ENCODE measurements around the gene S100A3.
A peak's percentile ranks its signal among the peaks of the same experiment; 100 is the strongest.
"Not testable (repeated sequence)": the region's sequence is repeated elsewhere in the genome, so short reads cannot be mapped to it uniquely, and the experiment has no call there.

S100A3 gene

DNA sequence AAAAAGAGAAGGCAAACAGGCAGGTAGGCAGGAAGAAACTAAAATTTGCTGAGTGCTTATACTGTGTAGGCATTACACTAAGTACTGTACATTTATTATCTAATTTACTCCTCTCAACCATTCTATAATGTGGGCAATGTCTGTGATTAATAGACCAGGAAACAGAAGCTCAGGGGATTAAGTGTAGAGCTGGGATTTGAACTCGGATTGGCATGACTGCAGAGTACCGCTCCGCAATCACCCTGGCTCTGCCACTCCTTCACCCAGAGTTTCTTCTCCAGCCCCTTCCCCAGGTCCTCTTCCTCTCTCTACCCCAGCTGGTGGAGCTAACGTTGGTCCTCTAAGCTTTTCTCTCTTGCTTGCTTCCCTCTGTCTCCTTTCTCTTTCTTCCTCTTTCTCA, 28.1 kb upstream of the S100A3 start:
- DNase-seq: no peak
- ATAC-seq: no peak
- Mint-ChIP-seq H3K4me3 (no peak overlapping the region), H3K4me1 (peaks cover 19% of the 10 kb centered on the region), H3K27me3 (peaks cover 17% of the 10 kb centered on the region), H3K36me3 (ENCODE audit: low read depth) (no peaks in the 10 kb centered on the region), H3K9me3 (no peaks in the 10 kb centered on the region), H3K27ac (no peak overlapping the region)

GRCh38 chr1:153575497-153575896, 26.4 kb upstream of the S100A3 start:
- H3K4me3 Mint-ChIP-seq; H3K36me3 Mint-ChIP-seq (ENCODE audit: low read depth); H3K9me3 Mint-ChIP-seq; H3K27ac Mint-ChIP-seq; ATAC-seq; DNase-seq: not testable (repeated sequence)
- H3K27me3 Mint-ChIP-seq: peaks cover 22% of the 10 kb centered on the region
- H3K4me1 Mint-ChIP-seq: peaks cover 26% of the 10 kb centered on the region

- H3K4me1 Mint-ChIP-seq: peaks cover 26% of the 10 kb centered on the region
- H3K4me3 Mint-ChIP-seq; H3K36me3 Mint-ChIP-seq (ENCODE audit: low read depth); H3K27ac Mint-ChIP-seq; ATAC-seq; H3K9me3 Mint-ChIP-seq; DNase-seq: not testable (repeated sequence)
- peaks cover 24% of the 10 kb centered on the region for H3K27me3 Mint-ChIP-seq
Measured at GRCh38 chr1:153575081-153575491, 26.0 kb upstream of the S100A3 start.

- DNase-seq: no peak
- peaks cover 37% of the 10 kb centered on the region for H3K4me1 Mint-ChIP-seq
- no peak for ATAC-seq
- H3K9me3 Mint-ChIP-seq: no peaks in the 10 kb centered on the region
- no peak overlapping the region for H3K4me3 Mint-ChIP-seq
- peaks cover 22% of the 10 kb centered on the region for H3K27me3 Mint-ChIP-seq
- H3K27ac Mint-ChIP-seq: peak overlapping the region; percentile 80
- H3K36me3 Mint-ChIP-seq (ENCODE audit: low read depth): no peaks in the 10 kb centered on the region
Measured at GRCh38 chr1:153573351-153573750, 24.3 kb upstream of the S100A3 start.

GRCh38 chr1:153572569-153573015, 23.5 kb upstream of the S100A3 start:
- ATAC-seq (peak; percentile 87), DNase-seq (peak; percentile 59)
- no peak overlapping the region for H3K4me3 Mint-ChIP-seq
- H3K27ac Mint-ChIP-seq: peak overlapping the region; percentile 80
- H3K27me3 Mint-ChIP-seq: peaks cover 16% of the 10 kb centered on the region
- H3K4me1 Mint-ChIP-seq: peaks cover 45% of the 10 kb centered on the region
- H3K36me3 Mint-ChIP-seq (ENCODE audit: low read depth): no peaks in the 10 kb centered on the region
- H3K9me3 Mint-ChIP-seq: no peaks in the 10 kb centered on the region

GRCh38 chr1:153571706-153572105, 22.6 kb upstream of the S100A3 start:
- no peaks in the 10 kb centered on the region for H3K36me3 Mint-ChIP-seq (ENCODE audit: low read depth)

GRCh38 chr1:153570874-153571273, 21.8 kb upstream of the S100A3 start:
- ATAC-seq (no peak), DNase-seq (no peak)
- Mint-ChIP-seq H3K27ac (no peak overlapping the region), H3K36me3 (ENCODE audit: low read depth) (no peaks in the 10 kb centered on the region), H3K9me3 (no peaks in the 10 kb centered on the region), H3K4me3 (no peak overlapping the region), H3K27me3 (peaks cover 10% of the 10 kb centered on the region), H3K4me1 (peaks cover 59% of the 10 kb centered on the region)

More at GRCh38 chr1:153571706-153572105, 22.6 kb upstream of the S100A3 start:
- Mint-ChIP-seq H3K4me3 (no peak overlapping the region), H3K4me1 (peaks cover 52% of the 10 kb centered on the region), H3K9me3 (no peaks in the 10 kb centered on the region), H3K27ac (peak overlapping the region; percentile 80), H3K27me3 (peaks cover 10% of the 10 kb centered on the region)
- DNase-seq: no peak
- no peak for ATAC-seq

DNA sequence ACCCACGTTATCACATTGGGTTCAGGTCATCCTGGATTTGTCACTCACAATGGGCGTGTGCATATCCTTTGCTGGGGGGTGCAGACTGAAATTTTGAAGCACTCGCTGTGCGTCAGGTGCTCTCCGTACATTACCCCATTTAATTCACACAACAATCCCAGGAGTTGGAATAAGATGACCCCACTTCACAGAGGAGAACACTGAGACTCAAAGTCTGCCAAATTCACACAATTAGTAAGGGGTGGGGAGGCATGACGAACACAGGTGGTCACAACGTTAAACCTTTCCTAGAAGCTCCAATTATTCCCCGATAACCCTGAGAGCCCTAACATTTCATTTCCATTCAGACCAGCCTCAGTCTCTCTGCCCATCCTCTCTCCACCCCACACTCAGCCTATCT, 20.4 kb upstream of the S100A3 start:
- no peak for ATAC-seq
- DNase-seq: no peak
- Mint-ChIP-seq H3K4me3 (no peak overlapping the region), H3K4me1 (peaks cover 70% of the 10 kb centered on the region), H3K9me3 (no peaks in the 10 kb centered on the region), H3K27me3 (peaks cover 10% of the 10 kb centered on the region), H3K36me3 (ENCODE audit: low read depth) (no peaks in the 10 kb centered on the region), H3K27ac (no peak overlapping the region)

DNA sequence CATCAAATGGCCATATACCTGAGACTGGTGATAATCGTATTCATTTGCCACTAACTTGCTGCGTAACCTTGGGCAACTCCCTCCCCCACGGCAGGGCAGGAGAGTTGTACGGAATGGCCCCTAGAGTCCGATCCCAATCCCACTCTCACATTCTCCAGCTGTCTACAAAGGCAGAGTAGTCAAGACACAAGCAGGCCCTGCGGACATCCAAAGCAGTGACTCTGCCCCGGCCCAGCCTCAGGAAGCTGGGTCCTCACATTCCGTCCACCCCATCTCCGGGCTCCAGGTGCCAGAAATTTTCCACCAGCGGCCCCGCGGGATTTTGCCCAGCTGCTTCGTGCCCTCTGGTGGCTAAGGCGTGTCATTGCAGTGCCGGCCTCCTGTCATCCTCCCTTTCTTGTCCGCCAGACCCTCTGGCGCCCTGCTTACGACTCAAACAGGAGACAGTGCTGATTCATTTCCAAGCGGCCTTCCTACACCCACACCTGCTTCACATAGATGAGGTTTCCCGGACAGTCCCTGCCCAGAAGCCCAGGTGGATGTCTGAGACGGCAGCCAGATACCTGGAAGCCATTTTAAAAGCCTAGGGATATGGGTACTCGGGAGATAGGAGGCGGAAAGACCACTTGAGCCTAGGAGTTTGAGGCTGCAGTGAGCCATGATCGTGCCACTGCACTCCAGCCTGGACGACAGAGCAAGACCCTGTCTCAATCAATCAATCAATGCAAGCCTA, 19.5 kb upstream of the S100A3 start:
- peak overlapping the region; percentile 37 for H3K4me3 Mint-ChIP-seq
- H3K36me3 Mint-ChIP-seq (ENCODE audit: low read depth): no peaks in the 10 kb centered on the region
- peak overlapping the region; percentile 90 for H3K27ac Mint-ChIP-seq
- ATAC-seq: peak; percentile 9
- H3K27me3 Mint-ChIP-seq: peaks cover 10% of the 10 kb centered on the region
- no peaks in the 10 kb centered on the region for H3K9me3 Mint-ChIP-seq
- peaks cover 66% of the 10 kb centered on the region for H3K4me1 Mint-ChIP-seq
- peak; percentile 88 for DNase-seq

DNA sequence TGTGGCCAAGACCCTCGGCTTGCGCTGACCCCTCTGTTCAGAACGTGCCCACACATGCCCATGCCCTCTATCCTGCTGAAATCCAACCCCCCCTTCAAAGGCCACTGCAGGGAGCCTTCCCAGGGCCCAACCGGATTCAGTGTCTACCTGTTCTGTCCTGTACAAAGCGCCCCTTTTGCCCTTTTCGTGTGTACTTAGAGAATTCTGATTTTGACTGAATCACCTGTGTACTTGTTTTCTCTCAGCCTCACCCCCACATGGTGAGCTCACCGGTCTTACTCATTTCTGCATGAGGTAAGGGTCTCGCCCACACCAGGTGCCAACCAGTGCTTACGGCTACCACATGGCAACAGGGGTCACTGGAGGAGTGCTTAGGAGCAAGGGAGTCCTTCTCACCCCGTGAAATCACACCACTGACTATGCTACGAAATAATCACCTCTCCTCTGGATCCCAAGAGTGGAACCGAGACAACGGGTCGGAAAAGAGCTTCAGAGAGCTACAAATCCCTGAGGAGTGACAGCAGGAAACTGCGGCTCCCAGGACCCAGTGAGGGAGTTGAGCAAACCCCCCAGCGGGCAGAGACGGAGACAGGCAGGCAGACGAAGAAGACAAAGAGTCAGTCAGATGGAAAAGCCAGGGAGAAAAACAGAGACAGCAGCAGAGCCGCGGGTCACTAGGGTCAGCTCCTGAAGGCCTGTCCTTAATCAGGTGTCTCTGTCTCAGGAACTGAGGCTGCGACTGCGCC, 18.7 kb upstream of the S100A3 start:
- peak; percentile 9 for ATAC-seq
- H3K4me1 Mint-ChIP-seq: peaks cover 58% of the 10 kb centered on the region

DNA sequence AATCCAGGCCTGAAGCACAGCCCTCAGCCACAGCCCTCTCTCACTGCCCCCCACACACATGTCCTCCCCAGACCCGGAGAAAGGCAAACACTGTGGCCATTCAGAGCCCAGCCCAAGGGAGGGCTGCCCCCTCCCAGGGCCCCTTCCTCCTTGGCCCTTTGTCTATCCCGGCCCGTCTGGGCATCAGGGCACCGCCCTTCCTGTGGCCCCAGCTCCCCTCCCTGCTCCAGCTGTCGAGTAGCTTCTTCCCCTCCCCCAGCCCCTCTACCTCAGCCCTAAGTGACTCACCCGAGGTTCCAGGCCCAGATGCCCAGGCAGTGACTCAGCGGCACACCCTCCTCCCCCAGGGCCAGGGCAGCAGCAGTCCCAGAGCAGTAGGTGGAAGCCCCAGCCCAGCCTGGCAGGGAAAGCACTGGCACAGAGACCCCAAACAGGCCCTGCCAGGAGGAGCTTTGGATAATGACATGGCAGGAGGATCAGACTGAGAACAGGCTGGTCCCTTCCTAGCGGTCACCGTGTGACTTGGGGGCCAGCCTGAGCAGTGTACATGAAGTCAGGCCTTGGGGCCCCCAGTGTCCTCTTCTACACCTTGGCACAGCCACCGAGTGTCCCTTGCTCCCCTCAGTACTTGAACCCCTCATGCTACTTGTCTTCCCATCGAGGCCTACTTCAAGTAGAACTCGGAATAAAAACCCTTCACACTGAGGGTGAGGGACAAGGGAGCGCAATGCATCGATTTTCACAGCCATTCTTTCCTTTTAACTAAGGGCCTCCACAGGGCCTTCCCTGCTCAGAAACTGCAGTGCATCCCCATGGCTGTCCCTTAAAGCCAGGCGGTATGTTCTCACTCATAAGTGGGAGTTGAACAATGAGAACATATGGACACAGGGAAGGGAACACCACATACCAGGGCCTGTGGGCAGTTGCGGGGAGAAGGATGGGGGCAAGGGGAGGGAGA, 17.6 kb upstream of the S100A3 start:
- Mint-ChIP-seq H3K27me3 (peaks cover 10% of the 10 kb centered on the region), H3K4me1 (peaks cover 47% of the 10 kb centered on the region), H3K36me3 (ENCODE audit: low read depth) (no peaks in the 10 kb centered on the region), H3K4me3 (peak overlapping the region; percentile 59), H3K9me3 (no peaks in the 10 kb centered on the region), H3K27ac (peak overlapping the region; percentile 99)
- ATAC-seq (peak; percentile 90), DNase-seq (peak; percentile 89)

More for the DNA sequence above, 18.7 kb upstream of the S100A3 start:
- peak; percentile 60 for DNase-seq
- peak overlapping the region; percentile 43 for H3K4me3 Mint-ChIP-seq
- H3K27me3 Mint-ChIP-seq: peaks cover 10% of the 10 kb centered on the region
- H3K9me3 Mint-ChIP-seq: no peaks in the 10 kb centered on the region
- peak overlapping the region; percentile 90 for H3K27ac Mint-ChIP-seq
- H3K36me3 Mint-ChIP-seq (ENCODE audit: low read depth): no peaks in the 10 kb centered on the region

DNA sequence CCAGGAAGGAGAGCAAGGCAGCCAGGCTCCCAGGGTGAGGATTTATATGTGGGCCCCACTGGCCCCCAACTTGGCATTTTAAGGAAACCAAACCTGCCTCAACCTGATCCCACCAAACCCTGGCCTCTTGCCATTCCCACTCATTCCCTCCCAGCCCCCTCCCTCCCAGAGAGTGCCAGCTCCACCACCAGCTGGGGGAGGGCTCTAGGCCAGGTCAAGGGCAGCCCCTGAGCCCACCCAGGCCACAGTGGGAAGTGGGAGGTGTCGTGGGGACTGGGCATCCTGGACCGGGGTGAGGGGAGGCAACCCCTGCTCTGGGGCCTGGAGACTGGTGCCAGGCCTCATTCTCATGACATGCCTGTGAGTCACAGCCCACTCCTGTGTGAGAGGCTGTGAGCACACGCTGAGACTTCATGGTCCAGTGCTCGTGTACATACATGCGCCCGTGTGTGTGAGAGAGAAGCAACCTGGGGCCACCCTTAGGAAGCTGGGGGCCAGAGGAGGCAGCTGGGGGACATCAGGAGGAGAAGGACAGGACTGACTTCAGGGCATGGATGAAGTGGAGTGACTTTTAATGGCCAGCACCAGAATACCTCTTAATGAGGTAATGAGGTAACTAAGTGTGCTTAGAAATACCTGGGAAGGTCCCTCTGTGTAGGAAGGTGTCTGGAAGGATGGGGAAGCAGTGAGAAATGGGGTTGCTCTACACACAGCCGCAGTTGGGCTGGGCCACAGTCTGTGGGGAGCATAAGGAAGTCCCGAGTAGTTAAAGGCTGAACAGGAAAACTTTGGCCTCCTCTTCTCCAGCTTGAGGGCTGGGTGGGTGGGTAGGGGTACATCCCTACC, 16.7 kb upstream of the S100A3 start, which contains the start of gene S100A2:
Gene S100A2, minus strand, starts transcription at position 316 of the 846 bp plus-strand sequence. CDS start 1,967 bp downstream, outside the sequence.
- ATAC-seq (peak; percentile 83), DNase-seq (peak; percentile 64)
- Mint-ChIP-seq H3K27ac (peak within 1 kb of the TSS; percentile 99), H3K27me3 (peaks cover 7% of the 10 kb centered on the region), H3K9me3 (no peaks in the 10 kb centered on the region), H3K4me1 (peaks cover 44% of the 10 kb centered on the region), H3K36me3 (ENCODE audit: low read depth) (no peaks in the 10 kb centered on the region), H3K4me3 (peak within 1 kb of the TSS; percentile 68)

DNA sequence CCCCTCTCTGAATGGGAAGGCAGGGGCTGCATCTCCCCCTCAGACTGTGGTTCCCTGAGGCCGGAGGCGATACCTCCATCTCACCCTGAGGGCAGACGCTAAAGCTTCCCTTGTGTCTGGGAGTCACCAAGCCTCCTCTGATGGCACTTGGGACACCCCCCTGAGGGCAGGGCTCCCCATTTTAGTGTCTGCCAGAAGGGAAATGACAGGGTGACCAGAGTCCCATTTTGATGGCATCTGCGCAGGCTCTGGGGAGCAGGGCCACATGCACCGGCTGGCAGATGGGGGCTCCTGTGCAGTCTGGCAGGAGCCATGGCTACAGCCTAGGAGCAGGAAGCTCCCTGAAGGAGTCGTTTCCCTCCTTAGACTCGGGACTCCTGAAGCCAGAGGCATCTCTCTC, 14.9 kb upstream of the S100A3 start:
- H3K27ac Mint-ChIP-seq: no peak overlapping the region
- H3K4me3 Mint-ChIP-seq: no peak overlapping the region
- no peaks in the 10 kb centered on the region for H3K9me3 Mint-ChIP-seq
- peaks cover 3% of the 10 kb centered on the region for H3K27me3 Mint-ChIP-seq
- H3K4me1 Mint-ChIP-seq: peaks cover 39% of the 10 kb centered on the region
- no peaks in the 10 kb centered on the region for H3K36me3 Mint-ChIP-seq (ENCODE audit: low read depth)
- DNase-seq (no peak), ATAC-seq (no peak)
